HL-60/S4 treated with phorbol 12-myristate 13-acetate at 8.2 ng/mL for 4 days and 3 days (cell line): ENCODE results near the gene VWA5A.
"Not testable (repeated sequence)": the region's sequence is repeated elsewhere in the genome, so short reads cannot be mapped to it uniquely, and the experiment has no call there.

Experiments used
- in situ Hi-C: fragments of 300-500 bp; cut with MboI; formaldehyde crosslinking; loops from 2 replicates; pipeline ENCODE4 v1.15.0; 2022; ENCODE audit warnings: low sequenced_read_pairs

Gene VWA5A

DNA sequence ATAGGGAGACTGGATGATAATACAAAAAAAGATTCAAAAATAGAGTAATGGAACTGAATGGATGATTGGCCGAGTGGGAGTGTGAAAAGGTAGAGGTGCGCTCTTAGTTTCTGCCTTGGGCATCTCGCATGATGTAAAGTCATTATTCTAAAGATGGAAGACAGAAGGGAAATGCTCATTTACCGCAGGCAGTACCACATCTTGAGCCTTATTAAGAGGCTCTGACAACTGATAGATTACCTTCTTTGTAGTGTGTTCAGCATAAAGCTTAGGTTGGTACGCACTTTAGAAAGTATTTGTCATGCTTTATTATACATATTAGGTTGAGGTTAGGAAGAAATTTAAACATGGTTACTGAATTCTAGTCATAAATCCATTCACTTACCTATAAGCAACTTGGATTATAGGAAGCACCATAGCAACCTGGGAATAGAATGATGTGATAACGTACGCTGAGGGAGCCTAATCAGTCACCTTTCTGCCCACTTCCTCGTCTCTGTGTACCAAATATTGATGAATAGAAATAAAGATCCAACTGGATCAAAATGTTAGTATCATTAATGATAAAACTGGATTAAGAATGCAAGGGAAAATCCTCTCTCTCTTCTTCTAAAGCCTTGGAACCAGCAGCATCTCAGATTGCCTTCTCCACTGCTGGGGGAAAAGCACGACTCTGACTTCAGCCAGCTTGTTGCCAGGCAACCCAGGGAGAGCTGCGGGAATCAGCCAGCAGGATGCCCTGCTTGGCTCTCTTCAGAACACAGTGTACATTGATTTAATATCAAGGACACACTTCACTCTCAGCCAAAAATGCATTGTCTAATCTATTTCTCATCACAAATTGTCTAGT lies 29.0 kb upstream of the VWA5A start:
- in situ Hi-C loops, result loop anchor here (25.0 kb wide), 1 partner anchor 99 kb away; the partner anchor contains the start of genes OR10G6 and OR10S1

GRCh38 chr11:124090996-124091395 lies 24.3 kb upstream of the VWA5A start:
- in situ Hi-C loops, result loop anchor here (25.0 kb wide), 1 partner anchor 104 kb away; the partner anchor contains the start of genes OR10G6 and OR10S1

GRCh38 chr11:124093330-124093729 lies 21.9 kb upstream of the VWA5A start:
- in situ Hi-C loops, result loop anchor here (25.0 kb wide), 1 partner anchor 106 kb away; the partner anchor contains the start of genes OR10G6 and OR10S1

- in situ Hi-C loops, result loop anchor here (25.0 kb wide), 1 partner anchor 107 kb away; the partner anchor contains the start of genes OR10G6 and OR10S1
Observed at GRCh38 chr11:124094731-124095130, 20.5 kb upstream of the VWA5A start.

DNA sequence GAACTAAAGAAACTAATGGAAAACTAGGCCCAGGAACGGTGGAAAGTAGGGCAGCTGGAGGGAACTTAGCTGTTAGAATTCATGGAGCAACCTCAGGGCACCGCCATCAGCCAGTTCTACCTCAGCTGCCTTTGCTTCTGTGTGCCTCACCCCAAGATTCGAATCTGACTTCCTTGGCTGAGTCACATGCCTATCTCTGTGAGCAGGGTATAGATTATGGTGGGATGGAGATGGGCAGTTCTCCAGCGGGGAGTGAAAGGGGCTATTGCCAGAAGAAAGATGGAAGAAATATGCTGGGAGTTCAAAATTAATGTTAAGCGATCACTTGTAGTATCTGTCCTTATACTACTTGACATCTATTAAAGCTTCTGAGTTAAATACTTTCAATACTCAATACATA lies 18.9 kb upstream of the VWA5A start:
- in situ Hi-C loops, result loop anchor here (25.0 kb wide), 1 partner anchor 109 kb away; the partner anchor contains the start of genes OR10G6 and OR10S1

- in situ Hi-C loops, result loop anchor here (25.0 kb wide), 1 partner anchor 111 kb away; the partner anchor contains the start of genes OR10G6 and OR10S1
Observed at GRCh38 chr11:124098141-124098540, 17.1 kb upstream of the VWA5A start.

DNA sequence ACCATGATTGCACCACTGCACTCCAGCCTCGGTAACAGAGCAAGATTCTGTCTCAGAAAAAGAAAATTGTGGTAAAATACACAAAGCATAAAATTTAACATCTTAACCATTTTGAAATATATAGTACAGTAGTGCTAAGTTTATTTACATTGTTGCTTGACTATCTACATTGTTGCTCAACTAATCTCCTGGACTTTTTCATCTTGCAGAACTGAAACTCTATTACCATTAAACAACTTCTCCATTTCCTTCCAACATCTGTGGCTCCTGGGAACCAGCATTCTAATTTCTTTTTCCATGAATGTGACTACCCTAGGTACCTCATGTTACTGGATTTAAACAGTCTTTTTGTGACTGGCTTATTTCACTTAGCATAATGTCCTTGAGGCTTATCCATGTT lies 13.5 kb upstream of the VWA5A start:
- in situ Hi-C loops, result no loop called here

DNA sequence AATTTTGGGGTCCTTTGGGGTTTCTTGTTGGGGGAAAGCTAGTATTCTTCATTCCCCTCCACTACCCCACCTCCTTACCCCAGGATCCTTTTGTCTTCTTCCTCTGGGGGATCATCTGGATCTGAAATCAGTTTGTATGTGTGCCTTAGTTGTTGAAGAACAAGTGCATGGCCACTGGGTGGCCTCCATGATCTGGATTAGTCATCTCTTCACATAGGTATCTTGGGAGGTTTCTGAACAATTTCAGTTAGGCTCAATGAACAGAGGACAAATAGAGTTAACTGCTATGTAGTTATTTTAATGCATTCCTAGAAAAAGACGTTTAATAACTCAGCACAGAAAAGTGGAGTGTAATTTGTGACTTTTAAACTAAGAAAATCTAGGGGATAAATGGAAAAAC lies 7.1 kb upstream of the VWA5A start:
- in situ Hi-C loops, result no loop called here

GRCh38 chr11:124109377-124109776 lies 5.9 kb upstream of the VWA5A start:
- in situ Hi-C loops, result no loop called here

DNA sequence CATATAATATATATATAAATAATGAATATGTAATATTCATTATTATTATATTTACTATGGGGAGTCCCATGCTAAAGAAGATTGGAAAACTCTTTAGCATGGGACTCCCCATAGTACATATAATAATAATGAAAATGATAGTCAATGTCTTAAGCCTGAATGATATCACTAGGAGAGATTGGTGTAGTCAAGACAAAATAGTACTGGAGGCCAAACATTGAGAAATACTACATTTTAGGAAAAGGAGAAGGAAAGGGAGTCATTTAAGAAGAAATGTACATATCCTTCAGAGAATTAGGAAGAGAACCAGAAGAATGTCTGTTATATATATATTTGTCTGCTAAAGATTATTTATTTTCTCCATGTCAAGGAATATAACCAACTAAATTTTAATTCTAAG lies 5.0 kb upstream of the VWA5A start:
- in situ Hi-C loops, result no loop called here

- in situ Hi-C loops, result no loop called here
Observed at GRCh38 chr11:124113890-124114289, 1.4 kb upstream of the VWA5A start.

DNA sequence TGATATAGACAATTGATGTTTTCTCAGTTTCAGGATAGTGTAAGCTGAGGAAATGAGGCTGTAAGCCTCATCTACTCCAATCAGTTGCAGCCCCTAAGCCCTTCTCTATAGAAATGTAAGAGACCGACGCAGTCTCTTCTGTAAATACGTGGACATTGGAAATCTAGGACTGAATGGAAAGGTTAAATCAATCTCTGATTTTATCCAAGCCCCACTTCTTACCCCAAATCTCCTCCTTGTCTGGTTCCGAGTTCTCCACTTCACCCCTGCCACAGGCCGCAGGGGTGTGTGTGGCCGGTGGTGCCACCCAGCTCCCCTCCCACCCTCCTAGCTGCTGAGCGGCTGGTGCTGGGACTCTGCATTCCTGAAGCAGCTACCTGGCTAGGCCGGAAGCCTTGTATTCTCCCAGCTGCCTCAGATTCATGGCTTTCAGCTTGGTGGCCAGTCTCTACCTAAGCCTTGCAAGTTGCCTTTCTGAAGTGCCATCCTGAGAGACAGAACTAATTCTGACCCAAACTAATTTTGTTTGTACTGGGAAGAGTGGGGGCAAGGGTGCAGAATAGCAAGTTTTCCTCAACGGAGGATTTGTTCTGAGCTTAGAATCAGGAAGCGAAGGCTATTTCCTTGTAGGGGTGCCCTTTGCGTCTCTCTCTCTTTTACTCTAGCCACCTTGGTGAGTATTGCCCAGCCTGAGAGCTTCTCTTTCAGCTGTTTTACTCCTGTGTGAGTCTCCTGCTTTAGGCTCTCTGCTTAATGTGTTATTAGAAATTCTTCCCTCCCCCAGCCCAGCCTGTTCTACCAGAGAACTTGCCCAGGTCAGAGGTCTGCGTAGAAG lies 749 bp downstream of the VWA5A start:
- in situ Hi-C loops, result no loop called here

DNA sequence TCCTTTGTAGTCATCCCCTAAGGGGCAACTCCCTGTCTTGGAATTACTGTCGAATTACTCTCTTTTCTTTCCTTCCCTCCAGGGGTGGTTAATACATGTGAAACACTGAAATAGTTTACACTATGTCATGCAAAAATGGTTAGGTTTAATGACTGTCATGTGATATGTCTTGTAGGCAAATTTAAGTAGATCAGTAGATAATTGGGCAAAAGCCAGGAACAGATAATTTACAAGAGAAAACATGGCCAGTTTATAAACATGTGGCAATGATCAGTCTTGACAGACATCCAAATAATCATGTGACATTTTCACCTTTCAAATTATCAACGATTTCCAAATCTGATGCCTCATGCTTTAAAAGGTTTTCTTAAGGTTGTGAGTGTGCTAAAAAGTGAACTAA lies 3.9 kb downstream of the VWA5A start:
- in situ Hi-C loops, result no loop called here

- in situ Hi-C loops, result no loop called here
Observed at GRCh38 chr11:124120891-124121290, 5.6 kb downstream of the VWA5A start.

GRCh38 chr11:124122123-124122522 lies 6.9 kb downstream of the VWA5A start:
- in situ Hi-C loops, result no loop called here

GRCh38 chr11:124123622-124124021 lies 8.4 kb downstream of the VWA5A start:
- in situ Hi-C loops, result no loop called here

- in situ Hi-C loops, result not testable (repeated sequence)
Observed at GRCh38 chr11:124127134-124127533, 11.9 kb downstream of the VWA5A start.

GRCh38 chr11:124143034-124143433 lies 27.8 kb downstream of the VWA5A start:
- in situ Hi-C loops, result no loop called here

- in situ Hi-C loops, result no loop called here
Observed at GRCh38 chr11:124147951-124148350, 32.7 kb downstream of the VWA5A start.

GRCh38 chr11:124150684-124151083 lies 35.4 kb downstream of the VWA5A start:
- in situ Hi-C loops, result no loop called here

- in situ Hi-C loops, result no loop called here
Observed at GRCh38 chr11:124152770-124153407, 37.6 kb downstream of the VWA5A start.
